ENCODE results near the gene ATP9B.

- TF ChIP-seq EZH2 (IDR thresholded peaks at IDR 0.05) (no peak), EGR1 (IDR thresholded peaks at IDR 0.05; ENCODE audit: low read depth) (no peak), CTCF (IDR thresholded peaks at IDR 0.05 in 2 of 3, conservative IDR thresholded peaks at IDR 0.05 in 1 of 3; ENCODE audit: borderline replicate concordance in 1 of 3, insufficient read depth in 1 of 3, low read depth in 2 of 3, low read length in 2 of 3) (no peak)
Observed at GRCh38 chr18:79420033-79420745, 351.0 kb downstream of the ATP9B start.

Data from HCT116 (cell line).